ENCODE data around the gene FSD2.

Gene FSD2, protein sequence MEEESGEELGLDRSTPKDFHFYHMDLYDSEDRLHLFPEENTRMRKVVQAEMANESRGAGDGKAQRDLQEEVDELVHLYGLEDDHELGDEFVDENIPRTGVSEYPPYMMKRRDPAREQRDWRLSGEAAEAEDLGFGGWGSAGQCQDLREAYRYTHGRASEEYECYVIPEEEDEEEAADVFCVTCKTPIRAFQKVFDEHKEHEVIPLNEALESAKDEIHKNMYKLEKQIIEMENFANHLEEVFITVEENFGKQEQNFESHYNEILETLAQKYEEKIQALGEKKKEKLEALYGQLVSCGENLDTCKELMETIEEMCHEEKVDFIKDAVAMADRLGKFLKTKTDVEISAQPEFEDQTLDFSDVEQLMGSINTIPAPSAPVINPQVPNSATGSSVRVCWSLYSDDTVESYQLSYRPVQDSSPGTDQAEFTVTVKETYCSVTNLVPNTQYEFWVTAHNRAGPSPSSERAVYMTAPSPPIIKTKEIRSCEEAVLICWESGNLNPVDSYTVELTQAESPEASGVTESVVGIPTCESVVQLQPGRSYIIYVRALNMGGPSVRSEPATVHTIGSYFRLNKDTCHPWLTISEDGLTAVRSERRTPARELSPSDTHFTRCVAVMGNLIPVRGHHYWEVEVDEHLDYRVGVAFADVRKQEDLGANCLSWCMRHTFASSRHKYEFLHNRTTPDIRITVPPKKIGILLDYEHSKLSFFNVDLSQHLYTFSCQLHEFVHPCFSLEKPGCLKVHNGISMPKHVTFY
- total RNA-seq: 0 to 0.54 (median 0.33) reads per million in 4 experiments

DNA sequence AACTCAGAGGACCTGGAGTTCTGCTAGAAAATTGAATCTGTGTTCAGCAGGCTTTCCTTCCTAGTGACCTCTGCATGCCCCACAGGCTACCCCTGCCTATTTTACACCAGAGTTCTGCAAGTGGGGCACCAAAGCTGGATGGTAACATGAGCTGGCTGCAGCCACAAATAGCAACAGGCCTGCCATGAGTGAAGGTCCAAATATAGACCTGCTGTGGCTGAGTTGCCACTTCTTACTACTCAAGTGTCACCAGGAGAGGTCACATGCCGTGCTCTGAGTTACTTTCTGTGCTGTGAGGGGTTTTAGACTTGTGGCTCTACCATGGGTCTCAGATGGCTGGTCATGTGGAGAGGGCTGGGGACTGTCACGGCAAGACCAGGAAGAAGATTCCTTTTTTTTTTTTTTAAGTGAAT, at the start of gene FSD2:
Gene FSD2 (minus strand): TSS at position 76 of the 413 bp plus-strand sequence. CDS start 18,679 bp downstream, outside the sequence.
- no peak for DNase-seq

DNA sequence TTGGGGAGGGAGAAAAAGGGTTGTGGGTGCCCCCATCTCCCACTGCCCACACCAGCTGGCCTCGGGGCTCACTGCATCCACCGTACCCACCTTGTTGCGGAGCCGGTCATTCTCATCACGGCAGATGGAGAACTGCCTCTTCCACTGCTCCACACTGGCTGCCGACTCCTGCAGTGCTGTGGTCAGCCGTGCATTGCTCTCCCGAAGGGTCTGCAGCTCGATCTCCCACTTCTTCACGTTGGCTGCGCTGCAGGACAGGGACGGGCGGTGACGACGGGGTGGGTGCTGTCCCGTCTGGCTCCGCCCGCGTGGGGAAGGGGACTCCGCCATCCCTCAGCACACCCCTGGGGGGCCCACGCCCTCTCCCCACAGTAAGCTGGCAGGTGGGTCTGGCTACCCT, 48.7 kb upstream of the FSD2 start:
- no peak for DNase-seq

DNA sequence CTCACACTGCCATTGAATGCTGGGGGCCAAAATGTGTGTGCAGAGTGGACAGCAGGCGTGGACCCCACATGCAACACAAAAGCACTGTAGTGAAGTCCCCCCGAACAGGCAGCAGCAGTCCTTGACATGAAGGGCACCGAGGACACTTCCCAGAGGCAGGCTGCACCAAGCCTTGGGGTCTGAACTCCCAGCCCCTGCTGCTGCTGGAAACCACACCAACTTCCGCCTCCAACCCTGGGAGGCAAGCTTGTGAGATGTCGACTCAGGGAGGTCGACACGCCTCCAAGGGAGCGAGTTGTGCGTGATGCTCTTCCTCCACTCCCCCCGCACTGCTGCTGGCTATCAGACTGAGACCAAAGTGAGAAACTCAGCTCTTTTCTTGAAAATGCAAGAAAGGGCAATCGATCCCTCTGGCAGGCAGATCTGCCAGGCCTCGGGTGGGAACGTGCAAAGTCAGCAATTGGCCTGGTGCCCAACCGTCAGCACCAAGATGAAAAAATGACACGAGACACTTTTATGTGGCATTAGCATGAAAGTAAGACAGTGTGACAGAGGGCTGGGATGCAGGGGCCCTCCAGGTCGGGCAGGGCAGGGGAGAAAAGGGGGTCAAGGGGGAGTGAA, 47.2 kb upstream of the FSD2 start:
- DNase-seq: no peak

DNA sequence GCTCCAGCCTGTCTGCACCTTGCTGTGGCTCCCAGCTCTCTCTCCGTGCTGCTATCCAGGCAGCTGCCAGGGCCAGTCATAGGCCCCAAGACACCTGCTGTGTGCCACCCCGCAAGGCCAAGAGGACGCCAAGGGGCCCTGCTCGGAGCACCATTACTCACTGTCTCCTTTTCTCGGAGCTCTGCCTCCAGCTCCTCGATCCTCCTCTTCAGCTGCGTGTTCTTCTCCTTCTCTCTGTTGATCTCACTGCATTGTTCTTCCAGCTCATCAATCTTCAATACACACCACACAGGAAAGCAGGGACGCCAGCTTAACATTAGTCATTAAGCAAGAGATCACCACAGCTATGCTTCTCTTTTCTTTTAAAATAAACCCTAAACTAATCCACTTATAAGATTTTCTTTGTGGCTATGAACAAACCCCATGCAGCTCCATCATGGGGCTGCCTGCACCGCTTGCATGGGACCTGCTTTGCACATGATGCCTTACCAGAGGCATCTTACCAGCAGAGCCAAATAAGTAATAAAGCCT, 46.2 kb upstream of the FSD2 start:
- no peak for DNase-seq

DNA sequence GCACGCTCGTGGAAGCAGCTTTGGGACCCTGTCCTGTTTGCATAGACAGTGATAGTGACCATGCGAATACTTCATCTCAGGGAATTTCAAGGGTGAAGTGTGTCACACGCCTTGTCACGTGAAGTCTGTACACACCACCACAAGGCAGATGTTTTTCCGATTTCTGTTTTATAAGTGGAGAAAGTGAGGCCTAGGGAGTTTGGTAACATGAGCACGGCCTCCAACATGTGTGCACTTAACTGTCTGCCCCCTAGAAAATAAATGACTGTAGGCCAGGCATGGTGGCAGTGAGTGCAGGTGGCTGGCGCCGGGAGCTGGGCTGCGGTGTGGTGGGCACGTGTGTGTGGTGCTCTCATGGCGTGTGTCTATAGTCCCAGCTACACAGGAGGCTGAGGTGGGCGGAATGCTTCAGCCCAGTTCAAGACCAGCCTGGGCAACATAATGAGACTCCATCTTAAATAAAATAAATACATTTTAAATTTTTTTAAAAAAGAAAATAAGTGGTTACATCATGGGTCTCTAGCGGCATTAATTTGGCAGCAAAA, 45.5 kb upstream of the FSD2 start:
- DNase-seq: no peak

DNA sequence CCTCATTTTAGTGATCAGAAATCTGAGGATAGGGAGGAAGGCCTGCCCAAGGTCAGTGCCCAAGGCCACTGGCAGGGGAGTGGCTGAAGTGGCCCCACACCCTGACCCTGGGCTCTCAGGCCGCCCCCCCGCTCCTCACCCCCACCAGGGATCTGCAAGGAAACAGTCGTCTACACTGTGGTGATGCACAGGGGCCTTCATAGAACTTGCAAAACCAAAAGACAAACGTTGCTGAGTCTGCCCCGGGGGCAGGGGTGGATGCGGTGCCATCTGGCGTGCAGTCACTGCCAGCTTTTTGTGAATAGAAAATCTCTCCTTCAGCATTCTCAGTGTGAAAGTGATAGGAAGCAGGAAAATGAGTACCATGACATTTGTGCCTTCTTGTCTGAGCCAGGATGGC, 44.9 kb upstream of the FSD2 start:
- DNase-seq: no peak

DNA sequence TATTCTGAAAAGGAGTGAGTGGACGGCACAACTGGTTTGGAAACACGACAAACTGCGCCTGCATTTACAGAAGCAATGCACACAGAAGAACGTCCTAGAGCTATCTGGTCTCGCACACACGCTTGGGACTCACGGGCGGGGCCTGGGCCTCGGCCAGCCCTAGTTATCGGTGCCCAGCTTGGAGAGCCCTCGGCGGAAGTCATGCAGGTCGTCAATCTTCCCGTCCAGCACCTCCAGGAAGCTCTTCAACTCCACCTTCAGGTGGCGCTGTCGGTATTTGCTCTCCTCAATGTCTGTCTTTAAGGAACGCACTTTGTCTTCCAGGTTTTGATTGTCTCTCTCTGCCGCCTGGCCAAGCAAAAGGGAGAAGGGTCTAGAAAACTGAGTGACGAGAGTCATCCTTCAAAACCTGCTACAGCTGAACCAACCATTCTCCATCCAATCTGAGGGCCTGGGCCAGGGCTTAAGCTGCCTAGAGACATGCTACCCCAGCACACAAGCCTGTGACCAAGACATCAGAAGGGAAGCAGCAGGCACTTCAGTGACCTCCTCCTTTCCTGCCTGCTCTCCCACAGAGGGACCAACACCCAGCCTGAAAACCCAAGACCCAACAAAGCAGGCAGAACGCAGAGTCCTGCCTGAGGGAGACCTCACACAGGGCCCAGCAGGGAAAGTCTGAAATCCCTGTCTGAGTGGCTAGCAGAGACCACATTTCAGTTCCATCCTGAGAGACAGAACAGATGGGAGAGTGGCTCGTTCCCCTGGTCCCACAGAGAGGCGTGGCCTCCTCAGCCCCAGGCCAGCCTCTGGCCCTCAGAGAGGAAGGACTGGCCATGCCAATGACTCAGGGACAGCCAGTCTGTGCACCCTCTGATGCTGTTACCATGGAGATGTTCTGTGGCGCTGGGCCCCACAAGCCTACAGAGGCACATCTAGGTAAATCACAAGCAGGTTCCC, 44.0 kb upstream of the FSD2 start:
- DNase-seq: no peak

DNA sequence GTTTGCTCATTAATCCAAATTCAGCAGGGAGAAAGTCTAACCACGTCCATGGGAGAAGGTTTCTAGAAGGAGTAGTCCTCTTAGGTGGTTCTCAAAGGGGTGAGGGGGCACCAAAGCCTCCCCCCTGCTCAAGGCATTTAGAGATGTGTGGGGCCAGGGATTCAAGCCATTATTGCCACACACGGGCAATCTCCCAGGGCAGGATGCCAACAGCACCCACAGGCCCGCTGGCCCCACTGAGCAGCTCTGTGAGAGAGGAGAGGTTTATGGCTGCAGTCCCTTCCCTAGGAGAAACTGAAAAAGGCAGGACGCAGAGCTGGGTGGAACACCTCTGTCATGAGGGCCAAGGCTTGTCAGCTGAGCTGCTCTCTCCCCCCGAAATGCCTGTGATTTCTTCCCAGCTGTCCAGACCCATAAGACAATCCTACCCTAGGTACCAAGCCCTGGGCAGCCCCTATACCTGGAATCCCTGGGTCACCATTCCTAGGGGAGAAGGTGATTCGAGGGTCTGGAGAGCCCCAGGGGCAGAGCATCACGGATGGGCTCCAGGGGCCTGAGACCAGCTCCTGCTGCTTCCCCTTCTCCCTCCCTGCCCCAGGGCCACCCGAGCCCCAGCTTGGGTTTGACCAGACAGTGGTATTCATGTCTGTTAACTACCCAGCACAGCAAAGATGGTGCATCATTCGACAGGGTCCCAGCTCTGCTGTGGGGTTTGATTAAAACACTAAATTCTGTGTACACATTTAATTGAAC, 42.5 kb upstream of the FSD2 start:
- DNase-seq: no peak

DNA sequence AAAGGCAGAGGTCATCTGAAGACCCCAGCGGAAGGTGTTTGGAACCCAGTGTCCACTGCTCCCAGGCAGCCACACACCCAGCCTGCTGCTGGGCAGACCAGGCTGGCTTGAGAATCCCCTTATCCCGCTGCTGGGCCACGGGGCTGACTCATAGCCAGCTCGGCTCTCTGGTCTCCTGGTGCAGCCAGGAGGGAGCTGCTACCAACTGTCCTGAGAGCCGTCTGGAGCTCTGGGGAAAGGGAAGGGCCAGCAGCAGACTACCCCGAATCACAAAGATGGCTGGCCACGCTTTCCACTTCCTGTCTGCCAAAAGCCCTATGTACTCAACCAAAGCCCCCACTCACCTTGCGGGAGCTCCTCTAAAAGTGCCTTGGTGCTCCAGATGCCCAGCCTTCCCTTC, 41.8 kb upstream of the FSD2 start:
- DNase-seq: no peak

DNA sequence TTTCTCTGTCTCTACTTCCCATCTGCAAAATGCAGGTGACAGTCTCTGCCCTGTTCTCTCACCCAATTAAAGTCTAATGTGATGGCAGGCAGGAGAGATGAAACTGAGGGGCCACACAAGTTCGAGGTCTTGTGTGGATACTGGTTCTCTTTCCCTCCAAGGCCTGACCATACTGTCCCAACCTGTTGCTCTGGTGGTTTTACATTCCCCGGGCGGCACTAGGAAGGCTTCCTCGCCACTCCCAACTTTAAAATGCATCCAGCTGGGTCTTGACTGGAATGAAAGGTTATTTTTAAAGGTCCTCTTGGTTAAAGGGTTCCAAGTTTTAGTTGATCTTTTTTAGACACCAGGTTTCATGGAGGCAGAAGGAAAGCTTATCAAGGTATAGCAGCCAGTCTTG, 40.8 kb upstream of the FSD2 start:
- no peak for DNase-seq

DNA sequence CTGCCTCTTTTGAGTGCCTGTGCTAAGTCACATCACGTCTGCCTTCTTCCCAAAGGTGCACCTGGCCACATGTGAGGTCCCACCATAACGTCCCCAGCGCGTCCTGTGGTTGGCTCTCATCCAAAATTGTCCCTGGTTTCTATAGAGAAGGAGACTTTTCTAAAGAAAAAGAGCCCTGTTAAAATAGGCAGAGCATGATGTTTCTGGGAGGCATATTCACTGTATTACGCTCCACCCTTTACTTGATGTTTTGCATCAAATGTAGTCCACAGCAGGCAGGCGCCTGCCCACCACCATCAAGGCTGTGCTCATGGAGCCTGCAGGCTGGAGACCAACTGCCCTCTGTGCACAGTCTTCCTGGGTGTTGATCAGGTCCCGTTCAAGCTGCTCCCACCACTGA, 39.8 kb upstream of the FSD2 start:
- DNase-seq: no peak

DNA sequence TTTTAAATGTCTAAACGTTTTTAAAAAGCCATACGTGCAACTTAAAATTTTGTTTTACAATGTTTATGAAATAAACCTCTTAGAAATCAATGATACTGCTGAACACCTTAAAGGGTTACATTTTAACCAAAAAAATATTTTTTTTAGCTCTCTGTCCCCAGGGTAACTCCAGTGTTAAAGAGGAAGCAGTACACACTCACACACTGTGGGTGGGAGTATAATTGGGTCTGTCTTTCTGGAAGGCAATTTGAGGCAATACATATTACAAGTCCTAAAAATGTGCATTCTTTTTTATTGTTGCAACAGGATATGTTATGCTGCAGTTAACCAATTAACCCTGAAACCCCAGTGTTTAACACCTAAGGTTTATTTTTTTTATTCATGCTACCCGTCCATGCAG, 37.7 kb upstream of the FSD2 start:
- DNase-seq: no peak

DNA sequence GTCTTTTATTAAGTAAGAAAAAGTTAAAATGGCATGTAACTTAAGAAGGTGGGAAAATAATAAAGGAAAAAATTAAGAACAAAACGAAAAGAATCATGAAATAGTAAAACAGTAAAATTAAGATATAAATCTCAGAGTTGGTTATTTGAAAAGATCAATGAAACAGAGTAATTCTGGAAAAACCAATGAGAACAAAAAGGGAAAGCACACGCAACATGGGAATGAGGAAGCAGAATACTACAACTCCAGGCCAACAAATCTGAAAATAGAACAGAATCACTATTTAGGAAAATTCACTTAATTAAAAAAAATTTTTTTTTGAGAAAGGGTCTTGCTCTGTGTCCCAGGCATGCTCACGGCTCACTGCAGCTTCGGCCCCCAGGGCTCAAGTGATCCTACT, 34.3 kb upstream of the FSD2 start:
- DNase-seq: no peak

DNA sequence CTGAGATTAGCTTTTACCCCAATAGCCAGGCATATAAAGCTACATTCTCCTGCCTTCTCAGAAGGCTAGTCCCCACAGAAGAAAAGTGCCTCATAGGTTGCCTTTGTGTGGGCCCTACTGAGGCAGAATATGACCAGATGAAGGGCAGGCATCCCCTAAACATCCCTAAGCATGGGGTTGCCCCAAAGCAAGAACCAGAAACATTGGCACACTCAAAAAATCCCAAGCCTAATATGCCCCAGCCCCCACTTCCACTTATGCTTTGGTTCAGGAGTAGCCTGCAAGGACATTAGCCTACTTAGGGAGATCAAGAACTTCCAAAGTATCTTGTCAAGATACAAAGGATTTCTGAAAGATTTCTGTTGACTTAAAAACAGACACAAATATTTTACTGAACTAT, 33.3 kb upstream of the FSD2 start:
- no peak for DNase-seq

DNA sequence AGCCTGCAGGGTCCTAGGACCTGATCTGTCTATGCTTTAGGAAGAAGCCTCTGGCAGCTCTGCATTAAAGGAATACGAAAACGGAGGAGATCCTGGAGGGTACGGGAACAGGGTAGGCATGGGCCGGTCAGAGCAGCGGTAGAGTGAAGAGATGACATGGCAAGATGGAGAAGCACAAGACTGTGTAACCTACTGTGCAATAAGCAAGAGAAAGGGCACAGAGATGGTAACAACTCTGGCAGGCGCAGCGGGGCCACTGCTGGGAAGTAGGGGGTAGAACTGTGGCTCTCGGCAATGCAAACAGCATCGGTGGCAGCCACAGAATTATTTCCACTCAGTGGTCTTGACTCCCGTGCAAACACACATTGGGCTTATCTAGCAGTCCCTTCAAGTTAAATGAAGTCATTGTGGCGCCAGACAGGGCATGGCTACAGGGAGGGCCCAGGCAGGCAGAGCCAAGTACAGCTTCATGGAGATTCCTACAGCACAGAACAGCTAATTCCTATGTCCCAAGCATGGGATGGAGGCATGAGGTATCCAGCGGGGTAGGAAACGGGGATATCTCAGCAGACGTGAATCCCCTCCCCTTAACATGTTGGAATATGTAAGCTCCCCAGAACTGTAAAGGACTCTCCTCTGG, 32.3 kb upstream of the FSD2 start:
- no peak for DNase-seq

DNA sequence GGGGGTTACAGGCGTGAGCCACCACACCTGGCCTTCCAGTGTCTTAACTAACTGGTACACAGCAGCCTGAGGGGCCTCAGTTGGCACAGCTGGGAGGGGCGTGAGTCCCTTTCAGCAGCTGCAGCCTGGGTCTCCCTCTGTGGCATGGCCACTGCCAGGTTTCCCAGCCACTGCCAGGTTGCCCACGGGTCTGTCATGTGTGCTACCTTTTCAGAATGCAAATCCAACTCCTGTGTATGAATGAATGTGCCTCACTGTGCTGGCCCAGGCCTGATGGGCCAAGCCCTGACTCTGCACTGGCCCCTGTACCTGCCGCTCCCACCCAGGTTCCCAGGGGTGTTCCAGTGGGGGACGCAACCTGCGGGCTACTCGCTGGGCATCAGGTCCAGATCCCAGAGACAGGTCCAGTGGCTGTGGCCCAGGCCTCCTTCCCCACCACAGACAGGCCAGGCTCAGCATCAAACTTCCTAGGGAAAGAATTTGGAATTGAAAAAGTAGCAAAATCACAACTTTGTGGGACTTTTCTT, 29.6 kb upstream of the FSD2 start:
- no peak for DNase-seq

DNA sequence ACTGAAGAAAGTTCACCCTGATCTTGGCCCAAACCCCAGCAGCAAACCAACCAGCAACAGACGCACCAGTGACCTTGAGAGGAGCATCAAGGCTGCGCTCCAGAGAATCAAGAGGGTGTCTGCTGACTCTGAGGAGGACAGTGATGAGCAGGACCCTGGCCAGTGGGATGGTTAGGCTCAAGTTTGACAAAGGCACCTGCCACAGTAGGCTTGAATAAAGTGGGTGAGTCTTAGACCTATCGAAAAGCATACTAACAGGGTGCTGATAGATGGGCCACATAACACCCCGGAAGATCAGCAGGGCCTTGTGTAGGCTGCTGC, 27.5 kb upstream of the FSD2 start:
- no peak for DNase-seq

DNA sequence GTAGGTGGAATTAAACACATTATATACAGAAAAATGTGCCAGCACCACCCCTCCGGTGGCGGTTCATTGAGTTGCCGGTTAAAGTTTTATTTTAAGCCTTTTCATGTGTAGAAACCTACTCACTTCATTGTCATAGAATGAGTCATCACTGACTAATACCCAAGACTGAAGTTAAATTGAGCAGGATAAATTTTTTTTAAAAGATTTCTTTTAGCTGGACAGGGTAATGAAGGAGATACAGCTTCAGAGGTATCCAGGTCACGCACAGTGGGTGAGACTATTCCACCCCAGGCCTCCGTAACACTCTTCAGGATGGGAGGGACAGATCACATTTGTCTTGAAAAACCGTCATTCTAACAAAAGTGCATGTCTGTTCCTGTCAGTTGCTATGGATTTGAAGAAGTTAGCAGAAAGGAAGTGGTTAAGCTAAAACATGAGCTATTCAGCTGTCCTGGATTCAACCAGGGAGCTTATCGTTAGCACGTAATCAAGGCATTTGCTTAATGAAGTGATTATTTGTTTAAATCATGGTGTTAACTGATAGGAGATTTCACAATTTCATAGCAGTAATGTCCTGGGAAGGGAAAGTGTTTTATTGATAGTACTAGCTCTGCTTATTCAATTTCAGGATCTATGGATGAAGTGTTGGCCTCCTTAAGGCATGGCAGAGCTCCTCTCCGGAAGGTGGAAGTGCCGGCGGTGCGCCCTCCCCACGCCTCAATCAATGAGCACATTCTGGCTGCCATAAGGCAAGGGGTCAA, 26.9 kb upstream of the FSD2 start:
- no peak for DNase-seq

DNA sequence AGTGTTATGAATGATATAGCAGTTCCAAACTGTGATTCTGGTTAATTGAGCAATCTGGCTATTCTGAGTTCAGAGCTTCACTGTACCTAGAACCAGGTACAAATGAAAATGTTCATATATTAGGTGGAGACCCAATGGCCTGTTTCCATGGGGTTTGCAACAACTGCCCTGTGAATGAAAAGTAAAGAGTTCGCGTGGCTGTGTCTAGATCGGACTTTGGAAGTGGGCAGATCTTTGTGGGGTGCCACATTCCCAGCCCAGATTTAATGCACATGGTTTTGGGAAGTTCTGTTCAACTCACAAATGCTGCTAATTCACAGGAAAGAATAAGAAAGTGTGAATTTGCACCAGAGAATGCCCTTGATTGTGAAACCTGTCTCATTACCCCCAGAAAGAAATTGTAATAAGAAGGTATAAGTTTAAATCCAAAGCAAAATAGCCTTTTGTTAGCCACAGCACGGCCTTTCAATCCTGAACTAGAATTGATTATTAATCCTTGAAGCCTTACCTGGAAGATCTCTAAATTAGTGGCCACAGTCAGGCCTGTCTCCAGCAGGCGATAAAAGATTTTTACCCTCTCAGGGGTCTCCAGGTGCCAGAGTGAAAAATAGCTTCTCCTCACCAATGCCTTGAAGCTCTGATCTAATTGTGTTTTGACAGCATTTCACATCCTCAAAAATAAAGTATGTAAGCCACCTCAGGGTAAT, 26.2 kb upstream of the FSD2 start:
- DNase-seq: no peak

Measured in effector CD8-positive, alpha-beta T cell (primary cell).